Measurements from ENCODE around the gene ALK.
"Not testable (repeated sequence)": the region's sequence is repeated elsewhere in the genome, so short reads cannot be mapped to it uniquely, and the experiment has no call there.

Gene ALK

GRCh38 chr2:29753671-29754444 lies 167.5 kb downstream of the ALK start:
- DNase-seq, result no peak

GRCh38 chr2:29751390-29751789 lies 170.0 kb downstream of the ALK start:
- no peak for DNase-seq

- DNase-seq, result not testable (repeated sequence)
Observed at GRCh38 chr2:29750463-29750862, 170.9 kb downstream of the ALK start.

- DNase-seq, result no peak
Observed at GRCh38 chr2:29749843-29750242, 171.5 kb downstream of the ALK start.

GRCh38 chr2:29749041-29749440 lies 172.3 kb downstream of the ALK start:
- no peak for DNase-seq

- DNase-seq, result peak; percentile 33
Observed at GRCh38 chr2:29747786-29748470, 173.5 kb downstream of the ALK start.

- no peak for DNase-seq
Observed at GRCh38 chr2:29744976-29745375, 176.4 kb downstream of the ALK start.

- no peak for DNase-seq
Observed at GRCh38 chr2:29743516-29743915, 177.9 kb downstream of the ALK start.

- DNase-seq, result no peak
Observed at GRCh38 chr2:29742656-29743055, 178.7 kb downstream of the ALK start.

GRCh38 chr2:29741132-29741531 lies 180.3 kb downstream of the ALK start:
- no peak for DNase-seq

- DNase-seq, result no peak
Observed at GRCh38 chr2:29733965-29734364, 187.4 kb downstream of the ALK start.

GRCh38 chr2:29733213-29733612 lies 188.2 kb downstream of the ALK start:
- no peak for DNase-seq

GRCh38 chr2:29731948-29732347 lies 189.4 kb downstream of the ALK start:
- no peak for DNase-seq

GRCh38 chr2:29729932-29730331 lies 191.5 kb downstream of the ALK start:
- DNase-seq, result no peak

- no peak for DNase-seq
Observed at GRCh38 chr2:29729401-29729800, 192.0 kb downstream of the ALK start.

GRCh38 chr2:29726976-29727375 lies 194.4 kb downstream of the ALK start:
- no peak for DNase-seq

- no peak for DNase-seq
Observed at GRCh38 chr2:29725610-29726009, 195.8 kb downstream of the ALK start.

- DNase-seq, result no peak
Observed at GRCh38 chr2:29724282-29724681, 197.1 kb downstream of the ALK start.

GRCh38 chr2:29723255-29724001 lies 198.0 kb downstream of the ALK start:
- no peak for DNase-seq

- no peak for DNase-seq
Observed at GRCh38 chr2:29719639-29720038, 201.7 kb downstream of the ALK start.

- no peak for DNase-seq
Observed at GRCh38 chr2:29718076-29718686, 203.2 kb downstream of the ALK start.

- no peak for DNase-seq
Observed at GRCh38 chr2:29715655-29716054, 205.7 kb downstream of the ALK start.

GRCh38 chr2:29714333-29714732 lies 207.1 kb downstream of the ALK start:
- DNase-seq, result no peak
